K562 (cell line): ENCODE results near the gene VRK2. TPM values are rescaled to one million over a fixed set of nuclear protein-coding genes. Genes with fewer than 3 reads are reported as not detected.

Source experiments
- ARID4B ChIP-seq: sonication (generic); formaldehyde crosslinking; IDR thresholded peaks from 2 replicates; pipeline ENCODE4 v1.8.0; 2022; ENCODE audit warnings: mild to moderate bottlenecking, missing genetic modification reagents
- CBX1 ChIP-seq: sonication (generic); IDR thresholded peaks from 2 replicates; pipeline ENCODE4 v1.6.1; 2016; ENCODE audit warnings: antibody characterized with exemption, low read depth, mild to moderate bottlenecking
- DIDO1 ChIP-seq: fragments of 450-650 bp; IDR thresholded peaks from 2 replicates; pipeline ENCODE4 v1.6.1; 2016; ENCODE audit warnings: low read depth, missing biosample characterization, missing genetic modification characterization
- FOXA1 ChIP-seq: fragments of 450-650 bp; IDR thresholded peaks from 2 replicates; pipeline ENCODE4 v1.6.1; 2016; ENCODE audit warnings: mild to moderate bottlenecking, borderline replicate concordance
- GABPB2 ChIP-seq: fragments of 250-450 bp; sonication (Bioruptor Pico); conservative IDR thresholded peaks from 2 replicates; pipeline ENCODE4 v1.5.1; 2021; ENCODE audit warnings: mild to moderate bottlenecking
- GTF2F1 ChIP-seq: IDR thresholded peaks from 2 replicates; pipeline ENCODE4 v1.6.1; 2011; ENCODE audit warnings: low read depth, low read length, improper control_type of control experiment
- HCFC1 ChIP-seq: IDR thresholded peaks from 2 replicates; pipeline ENCODE4 v1.6.1; 2012; ENCODE audit warnings: low read depth, low read length, improper control_type of control experiment
- LARP7 ChIP-seq: fragments of 450-650 bp; IDR thresholded peaks from 2 replicates; pipeline ENCODE4 v1.6.1; 2016
- RBM25 ChIP-seq: fragments of 200-400 bp; formaldehyde crosslinking; IDR thresholded peaks from 2 replicates; pipeline ENCODE4 v1.6.1; 2018; ENCODE audit warnings: low read length, low read depth, moderate library complexity; ENCODE audit not compliant: severe bottlenecking
- SAFB2 ChIP-seq: fragments of 200-400 bp; formaldehyde crosslinking; IDR thresholded peaks from 2 replicates; pipeline ENCODE4 v1.6.1; 2018; ENCODE audit warnings: borderline replicate concordance, low read length, low read depth, moderate library complexity; ENCODE audit not compliant: severe bottlenecking
- SMARCA4 ChIP-seq: fragments of 450-650 bp; IDR thresholded peaks from 2 replicates; pipeline ENCODE4 v1.6.1; 2016
- SRSF9 ChIP-seq: fragments of 200-400 bp; formaldehyde crosslinking; IDR thresholded peaks from 2 replicates; pipeline ENCODE4 v1.6.1; 2017; ENCODE audit warnings: low read depth, low read length, borderline replicate concordance
- STAT5A ChIP-seq: IDR thresholded peaks from 2 replicates; pipeline ENCODE4 v1.6.1; 2012; ENCODE audit warnings: low read length, inconsistent platforms, borderline replicate concordance
- TCF3 ChIP-seq: sonication (generic); formaldehyde crosslinking; IDR thresholded peaks from 2 replicates; pipeline ENCODE4 v1.4.0; 2020; ENCODE audit warnings: mild to moderate bottlenecking, missing genetic modification reagents
- U2AF1 ChIP-seq: fragments of 200-400 bp; formaldehyde crosslinking; optimal IDR thresholded peaks from 2 replicates; pipeline ENCODE3; 2017; ENCODE audit warnings: mild to moderate bottlenecking, low read depth, low read length, moderate library complexity
- VEZF1 ChIP-seq: fragments of 200-800 bp; sonication (Bioruptor generic); IDR thresholded peaks from 2 replicates; pipeline ENCODE4 v1.6.1; 2017; ENCODE audit warnings: missing genetic modification characterization, missing compliant biosample characterization
- ZNF551 ChIP-seq: fragments of 250-450 bp; sonication (Bioruptor Pico); IDR thresholded peaks from 2 replicates; pipeline ENCODE4 v1.5.0; 2021; ENCODE audit warnings: mild to moderate bottlenecking, moderate library complexity
- polyA plus RNA-seq, 8 experiments: library from polyadenylated mRNA; depleted of rRNA in 4 of 8; stranded (reverse) in 5 of 8; unstranded in 3 of 8; fragments of >200 nt; fragmentation: Nextera tagmentation in 2 of 8; fragmentation: Illumina TruSeq in 1 of 8; extraction: Ambion mirVana in 2 of 8; extraction: Trizol in 1 of 8; gene quantifications; 2 replicates each; pipeline versions ENCODE4 v1.2.1 to v1.2.3, GENCODE V29; 2011 to 2014; ENCODE audit warnings: inconsistent platforms in 1 of 8, missing spikeins in 1 of 8
- total RNA-seq, 7 experiments: library from RNA; depleted of rRNA in 6 of 7; stranded (reverse); fragments of >200 nt in 6 of 7; fragmentation: Illumina TruSeq in 2 of 7; extraction: Trizol in 2 of 7; gene quantifications; 2 replicates each; pipeline versions ENCODE4 v1.2.1 to v1.2.3, GENCODE V29; 2011 to 2021; ENCODE audit warnings: low replicate concordance in 1 of 7
- TF ChIP-seq, protein P1 (sequence below): fragments of 450-650 bp; IDR thresholded peaks from 2 replicates; pipeline ENCODE4 v1.6.1; 2018; ENCODE audit not compliant: partially characterized antibody

Gene VRK2
- total and polyA plus RNA-seq, 9 of the 15 experiments (the other 6 are each of a cell fraction or from before 2014, with no cell fraction given), result 22.6 to 49.2 (median 36.2) TPM

- TF ChIP-seq GTF2F1 (no peak), FOXA1 (no peak), DIDO1 (tag) (no peak), U2AF1 (no peak), CBX1 (no peak), ARID4B (no peak), RBM25 (no peak), HCFC1 (no peak), ZNF551 (no peak), SRSF9 (no peak), STAT5A (peak; percentile 85), SMARCA4 (peak; percentile 83), VEZF1 (CRISPR knock-in tag) (peak; percentile 63), GABPB2 (CRISPR knock-in tag) (no peak), SAFB2 (no peak), LARP7 (no peak), TCF3 (CRISPR knock-in tag) (peak; percentile 88)
- TF ChIP-seq, protein P1, sequence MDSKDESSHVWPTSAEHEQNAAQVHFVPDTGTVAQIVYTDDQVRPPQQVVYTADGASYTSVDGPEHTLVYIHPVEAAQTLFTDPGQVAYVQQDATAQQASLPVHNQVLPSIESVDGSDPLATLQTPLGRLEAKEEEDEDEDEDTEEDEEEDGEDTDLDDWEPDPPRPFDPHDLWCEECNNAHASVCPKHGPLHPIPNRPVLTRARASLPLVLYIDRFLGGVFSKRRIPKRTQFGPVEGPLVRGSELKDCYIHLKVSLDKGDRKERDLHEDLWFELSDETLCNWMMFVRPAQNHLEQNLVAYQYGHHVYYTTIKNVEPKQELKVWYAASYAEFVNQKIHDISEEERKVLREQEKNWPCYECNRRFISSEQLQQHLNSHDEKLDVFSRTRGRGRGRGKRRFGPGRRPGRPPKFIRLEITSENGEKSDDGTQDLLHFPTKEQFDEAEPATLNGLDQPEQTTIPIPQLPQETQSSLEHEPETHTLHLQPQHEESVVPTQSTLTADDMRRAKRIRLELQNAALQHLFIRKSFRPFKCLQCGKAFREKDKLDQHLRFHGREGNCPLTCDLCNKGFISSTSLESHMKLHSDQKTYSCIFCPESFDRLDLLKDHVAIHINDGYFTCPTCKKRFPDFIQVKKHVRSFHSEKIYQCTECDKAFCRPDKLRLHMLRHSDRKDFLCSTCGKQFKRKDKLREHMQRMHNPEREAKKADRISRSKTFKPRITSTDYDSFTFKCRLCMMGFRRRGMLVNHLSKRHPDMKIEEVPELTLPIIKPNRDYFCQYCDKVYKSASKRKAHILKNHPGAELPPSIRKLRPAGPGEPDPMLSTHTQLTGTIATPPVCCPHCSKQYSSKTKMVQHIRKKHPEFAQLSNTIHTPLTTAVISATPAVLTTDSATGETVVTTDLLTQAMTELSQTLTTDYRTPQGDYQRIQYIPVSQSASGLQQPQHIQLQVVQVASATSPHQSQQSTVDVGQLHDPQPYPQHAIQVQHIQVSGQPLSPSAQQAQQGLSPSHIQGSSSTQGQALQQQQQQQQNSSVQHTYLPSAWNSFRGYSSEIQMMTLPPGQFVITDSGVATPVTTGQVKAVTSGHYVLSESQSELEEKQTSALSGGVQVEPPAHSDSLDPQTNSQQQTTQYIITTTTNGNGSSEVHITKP, result no peak
Observed at GRCh38 chr2:58122540-58122939, 75.9 kb downstream of the VRK2 start (continued).
